HG02884 (cell line): ENCODE results near the gene PCDH8.
"Not testable (repeated sequence)": the region's sequence is repeated elsewhere in the genome, so short reads cannot be mapped to it uniquely, and the experiment has no call there.

Source experiments
- ATAC-seq: cut with Tn5 transposase; IDR thresholded peaks from one replicate; pipeline ENCODE4 v1.9.1; 2021; ENCODE audit warnings: mild to moderate bottlenecking, moderate library complexity; ENCODE audit not compliant: unreplicated experiment

The PCDH8 gene

GRCh38 chr13:52850396-52851136, 2.1 kb upstream of the PCDH8 start:
- peak; percentile 43 for ATAC-seq

DNA sequence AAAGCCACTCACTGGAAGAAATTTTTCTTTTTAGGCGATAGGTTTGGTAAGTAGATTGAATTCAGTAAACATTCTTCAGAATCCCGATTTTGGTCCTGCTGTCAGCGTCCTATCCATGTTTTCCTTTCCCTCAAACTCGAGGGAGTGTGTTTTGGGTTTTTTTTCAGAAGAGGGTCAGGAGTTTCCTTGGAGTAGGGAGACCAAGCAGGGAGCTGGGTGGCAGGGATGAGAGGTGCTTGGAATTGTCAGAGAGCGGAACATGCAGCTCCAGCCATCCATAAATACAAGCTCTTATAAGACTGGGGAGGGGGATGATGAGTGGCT, 1.6 kb upstream of the PCDH8 start:
- ATAC-seq, result no peak

GRCh38 chr13:52849291-52850071, 1.0 kb upstream of the PCDH8 start:
- no peak for ATAC-seq

GRCh38 chr13:52847682-52848432, 583 bp downstream of the PCDH8 start:
- ATAC-seq, result no peak

DNA sequence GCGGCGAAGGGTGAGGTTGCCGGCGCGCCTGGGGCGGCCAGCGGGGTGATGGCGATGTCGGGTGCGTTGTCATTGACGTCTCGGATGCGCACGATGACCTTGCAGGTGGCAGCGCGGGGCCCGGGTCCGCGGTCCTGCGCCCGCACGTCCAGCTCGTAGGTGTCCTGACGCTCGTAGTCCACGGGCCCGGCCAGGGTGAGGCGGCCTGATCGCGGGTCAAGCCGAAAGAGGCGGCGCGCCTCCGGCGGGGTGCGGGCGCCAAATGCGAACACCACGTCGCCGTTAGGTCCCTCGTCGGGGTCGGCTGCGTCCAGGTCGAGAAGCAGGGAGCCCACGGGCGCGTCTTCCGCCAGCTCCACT, 1.1 kb downstream of the PCDH8 start:
- ATAC-seq, result no peak

- no peak for ATAC-seq
Measured at GRCh38 chr13:52846567-52847321, 1.7 kb downstream of the PCDH8 start.

GRCh38 chr13:52845766-52846566, 2.5 kb downstream of the PCDH8 start:
- ATAC-seq, result no peak

GRCh38 chr13:52845334-52845761, 3.1 kb downstream of the PCDH8 start:
- no peak for ATAC-seq

- ATAC-seq, result no peak
Measured at GRCh38 chr13:52844836-52845235, 3.6 kb downstream of the PCDH8 start.

DNA sequence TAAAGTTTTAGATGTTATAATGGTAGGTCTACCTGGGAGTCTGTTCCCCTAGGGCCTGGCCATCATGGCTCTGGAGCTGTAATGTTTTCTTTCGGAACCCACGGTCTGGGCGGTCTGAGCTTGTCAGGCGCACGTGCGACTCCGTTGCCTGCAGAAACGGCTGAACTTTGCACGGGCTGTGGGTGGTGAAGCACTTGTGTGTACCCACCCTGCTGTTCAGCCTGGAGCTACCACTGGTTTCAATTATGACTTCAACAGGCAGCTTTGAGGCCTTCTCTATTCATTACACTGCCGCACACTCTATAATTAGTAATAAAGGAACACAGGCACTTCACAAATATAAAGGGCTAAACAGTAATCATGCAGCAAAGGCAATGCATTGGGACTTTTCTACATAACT, 6.0 kb downstream of the PCDH8 start:
- ATAC-seq, result no peak

DNA sequence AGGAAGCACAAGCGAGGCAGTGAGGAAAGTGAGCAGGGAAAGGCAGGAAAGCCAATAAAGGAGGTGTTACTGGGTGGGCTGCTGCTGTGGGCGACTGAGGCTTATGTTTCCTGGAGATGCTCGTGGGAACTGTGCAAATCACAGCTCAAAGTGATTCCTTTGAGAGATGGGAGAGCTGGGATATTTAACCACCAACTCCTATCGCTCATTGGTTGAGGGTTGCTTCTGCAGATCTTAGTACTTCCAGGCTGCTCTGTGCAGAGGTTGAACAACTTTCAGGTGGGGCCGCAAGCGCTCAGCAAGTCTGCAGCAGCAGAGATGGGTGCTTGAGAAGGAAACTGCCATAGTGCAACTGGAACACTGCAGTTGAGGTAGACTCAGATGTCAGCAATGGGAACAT, 8.4 kb downstream of the PCDH8 start:
- ATAC-seq, result no peak

DNA sequence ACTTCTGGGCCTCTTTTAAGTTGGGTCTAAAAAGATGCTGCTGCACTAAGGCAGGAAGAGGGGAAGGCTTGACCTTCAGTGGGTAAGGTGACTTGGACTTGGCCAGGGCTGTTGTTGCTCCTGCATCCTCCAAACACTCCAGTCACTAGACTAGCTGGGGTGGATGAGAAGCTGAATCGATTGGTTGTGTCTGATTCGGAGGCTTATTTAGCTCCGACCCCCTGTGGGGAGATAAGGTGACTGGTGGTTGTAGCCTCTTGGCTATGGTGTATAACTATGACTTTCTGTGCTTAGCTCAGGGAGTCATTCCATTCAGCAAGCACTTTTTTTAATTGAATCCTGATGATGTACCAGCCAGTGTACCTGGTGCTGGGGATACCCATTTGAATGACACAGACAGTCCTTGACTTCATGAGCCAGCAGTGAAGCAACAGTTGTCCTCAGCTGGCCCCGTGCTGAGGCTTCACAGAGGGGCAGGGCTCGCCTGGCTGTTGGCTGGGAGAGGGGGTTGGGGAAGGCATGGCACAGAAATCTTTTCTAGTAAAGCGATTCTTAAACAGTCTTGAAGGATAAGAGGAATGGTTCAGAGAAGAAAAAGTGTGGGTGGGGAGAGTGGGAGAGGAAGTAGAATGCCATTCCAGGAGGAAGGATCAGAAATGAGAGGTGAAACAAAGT, 9.9 kb downstream of the PCDH8 start:
- ATAC-seq, result no peak

DNA sequence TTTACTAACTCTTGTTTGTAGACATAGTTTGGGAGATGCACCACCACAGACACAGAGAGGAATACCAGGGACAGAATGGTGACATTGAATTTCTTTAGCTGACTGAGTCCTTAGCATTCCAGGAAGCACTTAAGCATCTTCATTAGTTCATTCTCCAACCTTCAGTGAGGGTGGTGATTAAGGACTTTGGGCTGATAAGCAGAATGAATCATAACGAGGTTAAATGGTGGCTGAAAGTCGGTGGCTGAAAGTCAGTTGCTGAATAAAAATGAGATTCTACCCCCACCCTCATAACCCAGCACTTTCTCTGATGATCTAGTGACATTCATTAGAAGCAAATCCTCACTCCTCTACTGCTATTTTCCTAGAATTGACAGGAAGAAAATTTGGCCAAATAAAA, 10.6 kb downstream of the PCDH8 start:
- no peak for ATAC-seq

- no peak for ATAC-seq
Measured at GRCh38 chr13:52835071-52835839, 13.2 kb downstream of the PCDH8 start.

- ATAC-seq, result no peak
Measured at GRCh38 chr13:52833296-52833875, 15.1 kb downstream of the PCDH8 start.

- ATAC-seq, result no peak
Measured at GRCh38 chr13:52832313-52832712, 16.1 kb downstream of the PCDH8 start.

GRCh38 chr13:52830946-52831345, 17.5 kb downstream of the PCDH8 start:
- ATAC-seq, result no peak

- ATAC-seq, result no peak
Measured at GRCh38 chr13:52827839-52828238, 20.6 kb downstream of the PCDH8 start.

DNA sequence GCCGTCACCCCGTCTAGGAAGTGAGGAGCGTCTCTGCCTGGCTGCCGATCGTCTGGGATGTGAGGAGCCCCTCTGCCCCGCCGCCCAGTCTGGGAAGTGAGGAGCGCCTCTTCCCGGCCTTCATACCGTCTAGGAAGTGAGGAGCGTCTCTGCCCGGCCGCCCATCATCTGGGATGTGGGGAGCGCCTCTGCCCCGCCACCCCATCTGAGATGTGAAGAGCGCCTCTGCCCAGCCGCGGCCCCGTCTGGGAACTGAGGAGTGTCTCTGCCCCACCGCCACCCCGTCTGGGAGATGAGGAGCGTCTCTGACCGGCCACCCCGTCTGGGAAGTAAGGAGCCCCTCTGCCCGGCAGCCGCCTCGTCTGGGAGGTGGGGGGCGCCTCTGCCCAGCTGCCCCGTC, 30.6 kb downstream of the PCDH8 start:
- ATAC-seq, result not testable (repeated sequence)
